Chondrocyte (in vitro differentiated cells): Measurements from ENCODE around the gene PAQR5. TPM values are rescaled to one million over a fixed set of nuclear protein-coding genes. Genes with fewer than 3 reads are reported as not detected.

ENCODE experiments used
- DNase-seq: peaks from one replicate; pipeline ENCODE4 v3.0.0; 2021; ENCODE audit warnings: mixed read lengths, low spot score
- H3K27ac Mint-ChIP-seq: one replicate; pipeline ENCODE4 v1.8.0; 2021; ENCODE audit warnings: mild to moderate bottlenecking, moderate library complexity, mixed read lengths; ENCODE audit not compliant: unreplicated experiment
- H3K27me3 Mint-ChIP-seq: 2 replicates; pipeline ENCODE4 v1.8.0; 2021; ENCODE audit warnings: low read depth, mixed read lengths
- H3K36me3 Mint-ChIP-seq: 2 replicates; pipeline ENCODE4 v1.8.0; 2021; ENCODE audit warnings: low read depth, mixed read lengths
- H3K4me1 Mint-ChIP-seq: 2 replicates; pipeline ENCODE4 v1.8.0; 2021; ENCODE audit warnings: low read depth, mild to moderate bottlenecking, mixed read lengths
- H3K4me3 Mint-ChIP-seq: one replicate; pipeline ENCODE4 v1.8.0; 2021; ENCODE audit warnings: mild to moderate bottlenecking, moderate library complexity, mixed read lengths; ENCODE audit not compliant: unreplicated experiment
- H3K9me3 Mint-ChIP-seq: 2 replicates; pipeline ENCODE4 v1.8.0; 2021; ENCODE audit warnings: low read depth, mixed read lengths
- total RNA-seq: library from RNA; stranded (reverse); gene quantifications from 3 replicates; pipeline ENCODE4 v1.2.1, GENCODE V29; 2021
- TF ChIP-seq, protein P1 (sequence below): fragments of 200-600 bp; sonication (generic); IDR thresholded peaks from 2 replicates; pipeline ENCODE4 v1.5.0; 2021; ENCODE audit warnings: antibody characterized with exemption, mild to moderate bottlenecking, moderate library complexity

PAQR5 gene
- total RNA-seq, 1 donor from 2014 or later: 0.20 TPM

DNA sequence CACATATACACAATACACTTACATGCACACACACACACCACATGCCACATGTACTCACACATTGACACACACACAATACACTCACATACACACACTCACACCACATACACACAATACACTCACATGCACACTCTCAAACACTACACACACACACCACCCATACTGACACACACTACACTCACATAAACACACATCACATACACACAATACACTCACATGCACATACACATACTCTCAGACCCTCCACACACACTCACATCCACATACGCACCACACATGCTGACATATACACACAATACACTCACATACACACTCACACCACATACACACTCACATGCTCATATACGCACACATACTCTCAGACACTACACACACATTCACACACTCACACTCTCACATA is 87.1 kb downstream of the PAQR5 start:
- Mint-ChIP-seq H3K9me3 (no peaks in the 10 kb centered on the region), H3K4me1 (peaks cover 12% of the 10 kb centered on the region), H3K4me3 (no peak overlapping the region), H3K36me3 (no peaks in the 10 kb centered on the region), H3K27me3 (no peaks in the 10 kb centered on the region), H3K27ac (no peak overlapping the region)
- DNase-seq: no peak
- TF ChIP-seq, protein P1, sequence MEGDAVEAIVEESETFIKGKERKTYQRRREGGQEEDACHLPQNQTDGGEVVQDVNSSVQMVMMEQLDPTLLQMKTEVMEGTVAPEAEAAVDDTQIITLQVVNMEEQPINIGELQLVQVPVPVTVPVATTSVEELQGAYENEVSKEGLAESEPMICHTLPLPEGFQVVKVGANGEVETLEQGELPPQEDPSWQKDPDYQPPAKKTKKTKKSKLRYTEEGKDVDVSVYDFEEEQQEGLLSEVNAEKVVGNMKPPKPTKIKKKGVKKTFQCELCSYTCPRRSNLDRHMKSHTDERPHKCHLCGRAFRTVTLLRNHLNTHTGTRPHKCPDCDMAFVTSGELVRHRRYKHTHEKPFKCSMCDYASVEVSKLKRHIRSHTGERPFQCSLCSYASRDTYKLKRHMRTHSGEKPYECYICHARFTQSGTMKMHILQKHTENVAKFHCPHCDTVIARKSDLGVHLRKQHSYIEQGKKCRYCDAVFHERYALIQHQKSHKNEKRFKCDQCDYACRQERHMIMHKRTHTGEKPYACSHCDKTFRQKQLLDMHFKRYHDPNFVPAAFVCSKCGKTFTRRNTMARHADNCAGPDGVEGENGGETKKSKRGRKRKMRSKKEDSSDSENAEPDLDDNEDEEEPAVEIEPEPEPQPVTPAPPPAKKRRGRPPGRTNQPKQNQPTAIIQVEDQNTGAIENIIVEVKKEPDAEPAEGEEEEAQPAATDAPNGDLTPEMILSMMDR: no peak

GRCh38 chr15:69386284-69386683 is 87.6 kb downstream of the PAQR5 start:
- no peak for DNase-seq
- TF ChIP-seq, protein P1: no peak
- H3K9me3 Mint-ChIP-seq: no peaks in the 10 kb centered on the region
- no peak overlapping the region for H3K4me3 Mint-ChIP-seq
- no peaks in the 10 kb centered on the region for H3K36me3 Mint-ChIP-seq
- H3K27me3 Mint-ChIP-seq: no peaks in the 10 kb centered on the region
- no peak overlapping the region for H3K27ac Mint-ChIP-seq
- H3K4me1 Mint-ChIP-seq: peaks cover 12% of the 10 kb centered on the region

DNA sequence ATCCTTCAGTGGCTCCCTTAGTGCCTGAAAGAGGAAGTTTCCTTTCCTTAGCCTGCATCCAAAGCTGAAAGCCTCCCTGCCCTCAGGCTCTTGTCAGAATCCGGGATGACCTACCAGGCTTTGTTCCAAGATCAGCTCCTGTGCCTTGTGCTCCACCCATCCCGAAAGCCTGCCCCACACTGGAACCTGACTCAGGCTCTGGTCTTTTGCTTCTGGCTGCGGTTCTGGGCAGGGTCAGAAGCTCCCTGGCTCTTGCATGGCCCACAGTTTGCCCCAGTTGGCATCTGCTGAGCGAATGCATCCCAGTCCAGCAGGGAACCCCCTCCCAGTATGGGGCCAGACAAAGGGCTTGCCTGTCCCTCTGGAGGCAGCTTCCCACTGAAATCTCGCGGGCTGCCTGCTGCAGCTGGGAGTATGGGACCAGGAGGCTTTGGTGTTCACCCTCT is 89.6 kb downstream of the PAQR5 start:
- DNase-seq: no peak
- Mint-ChIP-seq H3K9me3 (no peaks in the 10 kb centered on the region), H3K27me3 (no peaks in the 10 kb centered on the region), H3K4me3 (no peak overlapping the region), H3K36me3 (peaks cover 2% of the 10 kb centered on the region), H3K4me1 (peaks cover 17% of the 10 kb centered on the region), H3K27ac (no peak overlapping the region)
- TF ChIP-seq, protein P1: no peak

DNA sequence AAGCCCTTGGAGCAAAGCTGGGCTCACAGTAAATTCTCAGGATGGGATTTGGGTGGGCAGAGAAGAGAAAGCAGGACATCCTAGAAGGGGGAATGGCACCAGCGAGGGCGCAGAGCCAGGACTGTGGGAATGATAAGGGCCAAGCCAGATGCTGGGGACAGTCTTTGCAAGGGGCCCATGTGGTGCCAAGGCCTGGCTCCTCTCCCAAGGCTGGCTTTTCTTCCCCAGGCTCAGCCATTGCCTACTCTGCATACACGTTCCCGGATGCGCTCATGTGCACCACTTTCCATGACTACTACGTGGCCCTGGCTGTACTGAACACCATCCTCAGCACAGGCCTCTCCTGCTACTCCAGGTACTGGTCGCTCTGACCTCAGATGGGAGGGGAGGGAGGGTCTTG is 90.7 kb downstream of the PAQR5 start:
- no peak overlapping the region for H3K4me3 Mint-ChIP-seq
- DNase-seq: no peak
- TF ChIP-seq, protein P1: no peak
- peaks cover 28% of the 10 kb centered on the region for H3K4me1 Mint-ChIP-seq
- H3K27ac Mint-ChIP-seq: no peak overlapping the region
- no peaks in the 10 kb centered on the region for H3K9me3 Mint-ChIP-seq
- H3K36me3 Mint-ChIP-seq: peaks cover 2% of the 10 kb centered on the region
- no peaks in the 10 kb centered on the region for H3K27me3 Mint-ChIP-seq

- H3K27ac Mint-ChIP-seq: no peak overlapping the region
- DNase-seq: no peak
Observed at GRCh38 chr15:69390575-69390974, 91.9 kb downstream of the PAQR5 start.

More at GRCh38 chr15:69390575-69390974, 91.9 kb downstream of the PAQR5 start:
- H3K36me3 Mint-ChIP-seq: peaks cover 2% of the 10 kb centered on the region
- no peak overlapping the region for H3K4me3 Mint-ChIP-seq
- no peaks in the 10 kb centered on the region for H3K9me3 Mint-ChIP-seq
- TF ChIP-seq, protein P1: no peak
- H3K27me3 Mint-ChIP-seq: no peaks in the 10 kb centered on the region
- peaks cover 33% of the 10 kb centered on the region for H3K4me1 Mint-ChIP-seq
